Esophagus squamous epithelium (tissue), 5 donors: ENCODE data around the gene SPINT2. TPM values are rescaled to one million over a fixed set of nuclear protein-coding genes. Genes with fewer than 3 reads are reported as not detected.

Source experiments
- DNase-seq: peaks from one replicate; lab custom pipeline; 2025; lab: John Stamatoyannopoulos, UW
- H3K27ac ChIP-seq, 4 donors: fragments of 200-600 bp; sonication (generic); one replicate each; pipeline ENCODE4 v1.5.1; 2016 to 2019; ENCODE audit warnings: mild to moderate bottlenecking in 1 of 4
- H3K27me3 ChIP-seq, 4 donors: fragments of 200-600 bp; sonication (generic); 1 replicate in 3 of 4; 2 replicates in 1 of 4; pipeline versions ENCODE4 v1.5.1 to v1.6.0; 2017 to 2021; ENCODE audit warnings: antibody characterized with exemption in 1 of 4
- H3K36me3 ChIP-seq, 3 donors: fragments of 200-600 bp; sonication (generic); one replicate each; pipeline ENCODE4 v1.5.1; 2016 to 2019
- H3K4me1 ChIP-seq, 3 donors: fragments of 200-600 bp; sonication (generic); one replicate each; pipeline ENCODE4 v1.5.1; 2017 to 2019
- H3K4me3 ChIP-seq, 4 donors: fragments of 200-600 bp; sonication (generic); 1 replicate in 3 of 4; 2 replicates in 1 of 4; pipeline ENCODE4 v1.5.1; 2016 to 2019; ENCODE audit warnings: mild to moderate bottlenecking in 2 of 4, moderate library complexity in 1 of 4
- H3K9me3 ChIP-seq, 3 donors: fragments of 200-600 bp; sonication (generic); one replicate each; pipeline ENCODE4 v1.5.1; 2016 to 2019
- POLR2A ChIP-seq, 4 donors: fragments of 450-650 bp; IDR thresholded peaks; one replicate each; pipeline ENCODE4 v1.6.1; 2017; ENCODE audit warnings: antibody characterized with exemption in 4 of 4, mild to moderate bottlenecking in 4 of 4, moderate library complexity in 3 of 4
- WGBS, 2 donors: methylation state at CpG; one replicate each; pipeline ENCODE4 v1.1.5; 2018; 5-methylcytosine and 5-hydroxymethylcytosine counted together
- intact Hi-C: fragments of 100-400 bp; cut with DNase I; formaldehyde crosslinking; loops from one replicate; pipeline ENCODE4 v1.15.0; 2022
- total RNA-seq, 4 donors: library from RNA; depleted of rRNA; stranded (reverse); fragments of >200 nt; gene quantifications; one replicate each; pipeline ENCODE4 v1.1.0, GENCODE V29; 2016
- TF ChIP-seq, protein P1 (sequence below), 6 experiments: fragments of 450-650 bp in 4 of 6; fragments of 200-600 bp in 2 of 6; sonication (generic) in 2 of 6; IDR thresholded peaks; one replicate each; pipeline ENCODE4 v1.5.1; 2016 to 2019; ENCODE audit warnings: antibody characterized with exemption in 6 of 6, mild to moderate bottlenecking in 4 of 6, moderate library complexity in 4 of 6
- donor health status: DM: yes; HTN: yes; CAD: no.

SPINT2 gene
- total RNA-seq, 4 donors from 2014 or later = 345 to 663 (median 433) TPM

GRCh38 chr19:38248421-38248820 lies 16.0 kb upstream of the SPINT2 start:
- Histone ChIP-seq H3K9me3 (no peaks in the 10 kb centered on the region), H3K27ac (peak overlapping the region in 3 of 4 donors; percentile 45 to 77 (median 45)), H3K4me3 (no peak overlapping the region), H3K27me3 (no peaks in the 10 kb centered on the region), H3K36me3 (no peaks in the 10 kb centered on the region), H3K4me1 (peaks cover 0 to 78% (median 20%) of the 10 kb centered on the region in 3 donors)
- no peak for DNase-seq
- TF ChIP-seq, protein P1, sequence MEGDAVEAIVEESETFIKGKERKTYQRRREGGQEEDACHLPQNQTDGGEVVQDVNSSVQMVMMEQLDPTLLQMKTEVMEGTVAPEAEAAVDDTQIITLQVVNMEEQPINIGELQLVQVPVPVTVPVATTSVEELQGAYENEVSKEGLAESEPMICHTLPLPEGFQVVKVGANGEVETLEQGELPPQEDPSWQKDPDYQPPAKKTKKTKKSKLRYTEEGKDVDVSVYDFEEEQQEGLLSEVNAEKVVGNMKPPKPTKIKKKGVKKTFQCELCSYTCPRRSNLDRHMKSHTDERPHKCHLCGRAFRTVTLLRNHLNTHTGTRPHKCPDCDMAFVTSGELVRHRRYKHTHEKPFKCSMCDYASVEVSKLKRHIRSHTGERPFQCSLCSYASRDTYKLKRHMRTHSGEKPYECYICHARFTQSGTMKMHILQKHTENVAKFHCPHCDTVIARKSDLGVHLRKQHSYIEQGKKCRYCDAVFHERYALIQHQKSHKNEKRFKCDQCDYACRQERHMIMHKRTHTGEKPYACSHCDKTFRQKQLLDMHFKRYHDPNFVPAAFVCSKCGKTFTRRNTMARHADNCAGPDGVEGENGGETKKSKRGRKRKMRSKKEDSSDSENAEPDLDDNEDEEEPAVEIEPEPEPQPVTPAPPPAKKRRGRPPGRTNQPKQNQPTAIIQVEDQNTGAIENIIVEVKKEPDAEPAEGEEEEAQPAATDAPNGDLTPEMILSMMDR (IDR thresholded peaks at IDR 0.05) = no peak
- no peak for TF ChIP-seq POLR2A (IDR thresholded peaks at IDR 0.05)
- 75 to 76% methylated on average over 2 to 3 of the region's 7 CpGs for WGBS, 2 donors
- intact Hi-C loops = no loop called here

DNA sequence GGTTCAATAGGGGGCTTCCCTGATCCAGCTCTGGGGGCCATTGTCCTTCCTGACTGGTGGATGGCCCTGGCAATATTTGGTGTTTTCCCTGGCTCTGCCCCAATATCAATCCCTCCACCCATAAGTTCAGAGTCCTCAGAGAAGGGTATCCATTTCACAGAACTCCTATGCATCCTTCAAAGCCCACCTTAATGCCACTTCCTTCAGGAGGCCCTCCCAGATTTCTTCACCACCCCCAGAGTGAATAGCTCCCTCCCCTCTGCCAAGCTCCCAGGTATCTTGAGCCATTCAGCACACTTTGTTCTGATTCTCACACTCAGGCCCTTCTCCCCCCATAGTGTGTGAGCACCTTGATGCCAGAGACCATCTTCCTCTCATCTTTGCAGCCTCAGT lies 13.9 kb upstream of the SPINT2 start:
- intact Hi-C loops = loop anchor here (5.0 kb wide), 1 partner anchor 77 kb away; no protein-coding TSS in a partner anchor
- H3K4me3 ChIP-seq = peak overlapping the region in 1 of 4 donors; percentile 69
- no peak for TF ChIP-seq POLR2A (IDR thresholded peaks at IDR 0.05)
- TF ChIP-seq, protein P1 (IDR thresholded peaks at IDR 0.05) = no peak

DNA sequence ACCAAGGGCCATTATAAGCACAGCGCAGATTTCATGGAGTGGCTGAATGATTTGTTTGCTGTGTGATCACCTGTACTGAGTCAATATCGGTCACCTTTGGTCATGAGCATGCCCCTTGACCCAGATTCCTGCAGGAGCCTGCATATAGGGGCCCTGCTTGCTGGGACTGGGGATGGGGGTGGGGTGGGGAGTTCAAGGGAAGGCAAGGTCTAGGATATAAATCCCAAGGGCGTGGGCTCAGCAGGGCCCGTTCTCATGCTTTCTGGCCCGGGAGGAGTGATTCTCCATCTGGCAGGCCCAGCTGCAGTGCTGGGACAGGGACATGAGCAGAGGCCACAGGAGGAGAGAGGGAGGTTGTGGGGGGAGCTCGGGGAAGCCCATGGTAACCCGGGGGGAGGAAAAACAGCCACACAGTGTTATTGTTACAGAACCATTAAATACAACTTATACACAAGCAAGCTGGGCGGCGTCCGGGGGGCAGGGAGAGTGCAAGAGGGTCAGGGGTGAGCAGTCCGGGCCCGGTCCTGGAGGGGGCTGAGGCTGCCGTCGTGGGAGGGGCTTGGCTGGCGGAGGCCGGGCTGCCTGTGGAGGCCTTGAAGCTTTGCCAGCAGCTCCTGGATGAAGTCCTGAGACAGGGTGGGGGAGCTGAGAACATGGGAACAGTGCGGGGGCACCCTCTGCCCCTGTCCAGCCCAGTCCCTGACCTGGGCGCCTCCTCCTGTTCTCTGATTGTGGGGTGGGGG lies 13.4 kb upstream of the SPINT2 start:
- peaks cover 0 to 10% (median 0%) of the 10 kb centered on the region in 4 donors for H3K27me3 ChIP-seq
- WGBS, 2 donors = 34 to 46% methylated on average over 15 of the region's 18 CpGs
- no peak for DNase-seq
- no peaks in the 10 kb centered on the region for H3K9me3 ChIP-seq
- no peak for TF ChIP-seq POLR2A (IDR thresholded peaks at IDR 0.05)
- TF ChIP-seq, protein P1 (IDR thresholded peaks at IDR 0.05) = no peak
- H3K36me3 ChIP-seq = no peaks in the 10 kb centered on the region
- intact Hi-C loops = loop anchor here (5.0 kb wide), 1 partner anchor 76 kb away; no protein-coding TSS in a partner anchor
- H3K27ac ChIP-seq = peak overlapping the region; percentile 61 to 92 (median 84)
- peaks cover 0 to 67% (median 20%) of the 10 kb centered on the region in 3 donors for H3K4me1 ChIP-seq
- peak overlapping the region in 3 of 4 donors; percentile 34 to 69 (median 52) for H3K4me3 ChIP-seq

More for the DNA sequence above, 13.9 kb upstream of the SPINT2 start:
- DNase-seq = no peak
- Histone ChIP-seq H3K36me3 (no peaks in the 10 kb centered on the region), H3K27ac (peak overlapping the region in 3 of 4 donors; percentile 83 to 92 (median 84)), H3K9me3 (no peaks in the 10 kb centered on the region), H3K27me3 (peaks cover 0 to 4% (median 0%) of the 10 kb centered on the region in 4 donors), H3K4me1 (peaks cover 0 to 68% (median 20%) of the 10 kb centered on the region in 3 donors)

DNA sequence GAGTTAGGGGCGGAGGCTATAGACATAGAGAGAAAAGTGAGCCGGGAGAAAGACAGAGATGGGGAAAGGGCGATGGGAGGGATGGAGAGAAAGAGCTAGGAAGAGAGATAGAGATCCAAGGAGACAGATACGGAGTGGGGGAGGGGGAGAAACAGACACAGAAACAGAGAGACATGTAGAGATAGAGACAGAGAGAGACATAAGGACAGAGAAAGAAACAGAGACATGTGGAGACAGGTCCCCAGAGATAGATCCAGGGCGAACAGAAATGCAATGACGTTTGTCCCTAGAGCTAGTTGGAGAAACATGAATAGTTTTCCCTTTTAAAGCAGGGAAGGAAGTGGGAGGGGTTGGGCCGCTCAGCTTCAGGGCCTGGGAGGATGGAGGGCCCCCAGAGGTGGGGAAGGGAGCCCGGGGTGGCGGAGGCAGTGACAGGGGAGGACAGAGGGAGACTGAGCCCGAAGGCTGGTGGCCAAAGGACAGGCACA lies 12.8 kb upstream of the SPINT2 start:
- Histone ChIP-seq H3K4me3 (peak overlapping the region; percentile 13 to 69 (median 43)), H3K9me3 (no peaks in the 10 kb centered on the region), H3K36me3 (no peaks in the 10 kb centered on the region), H3K4me1 (peaks cover 5 to 67% (median 20%) of the 10 kb centered on the region in 3 donors), H3K27ac (peak overlapping the region; percentile 61 to 92 (median 84)), H3K27me3 (peaks cover 0 to 16% (median 0%) of the 10 kb centered on the region in 4 donors)
- intact Hi-C loops = loop anchor here (5.0 kb wide), 1 partner anchor 76 kb away; no protein-coding TSS in a partner anchor
- peak in 1 of 4 donors; percentile 12 for TF ChIP-seq POLR2A (IDR thresholded peaks at IDR 0.05)
- TF ChIP-seq, protein P1 (IDR thresholded peaks at IDR 0.05) = no peak
- DNase-seq = no peak
- 5 to 11% methylated on average over 9 to 10 of the region's 10 CpGs for WGBS, 2 donors

- intact Hi-C loops = loop anchor here (5.0 kb wide), 1 partner anchor 75 kb away; no protein-coding TSS in a partner anchor
Measured at GRCh38 chr19:38252385-38252784, 12.0 kb upstream of the SPINT2 start.

More at GRCh38 chr19:38252385-38252784, 12.0 kb upstream of the SPINT2 start:
- WGBS, 2 donors = 68 to 86% methylated on average over 5 of the region's 5 CpGs
- H3K27me3 ChIP-seq = peaks cover 0 to 24% (median 0%) of the 10 kb centered on the region in 4 donors
- no peaks in the 10 kb centered on the region for H3K36me3 ChIP-seq
- H3K4me1 ChIP-seq = peaks cover 9 to 67% (median 20%) of the 10 kb centered on the region in 3 donors
- no peaks in the 10 kb centered on the region for H3K9me3 ChIP-seq
- H3K4me3 ChIP-seq = peak overlapping the region; percentile 13 to 69 (median 43)
- H3K27ac ChIP-seq = peak overlapping the region; percentile 61 to 92 (median 84)
- TF ChIP-seq POLR2A (IDR thresholded peaks at IDR 0.05) = no peak
- TF ChIP-seq, protein P1 (IDR thresholded peaks at IDR 0.05) = no peak
- no peak for DNase-seq
